ENCODE measurements around the gene OR11H6.
"Not testable (repeated sequence)": the region's sequence is repeated elsewhere in the genome, so short reads cannot be mapped to it uniquely, and the experiment has no call there.

The OR11H6 gene

GRCh38 chr14:20264361-20264760 lies 40.9 kb downstream of the OR11H6 start:
- not testable (repeated sequence) for DNase-seq

- DNase-seq: no peak
Measured at GRCh38 chr14:20274062-20274461, 50.6 kb downstream of the OR11H6 start.
